Endothelial cell of umbilical vein (primary cell): Measurements from ENCODE around the gene ABCD1. TPM values are rescaled to one million over a fixed set of nuclear protein-coding genes. Genes with fewer than 3 reads are reported as not detected.

Experiments
- BruUV-seq: library from RNA; stranded (reverse); fragments of 400-500 nt; replicated peaks from 2 replicates; lab custom pipeline; 2021; lab: Mats Ljungman, UMichigan
- CTCF ChIA-PET: fragments of 300-600, 350-600 bp; sonication (Branson Sonifier 250); formaldehyde crosslinking; loops from one replicate; lab custom pipeline; 2021; ENCODE audit warnings: antibody characterized with exemption, inconsistent platforms; lab: Charles Lee
- POLR2A ChIA-PET: fragments of 300-600, 350-600 bp; sonication (Branson Sonifier 250); formaldehyde crosslinking; loops from one replicate; lab custom pipeline; 2021; ENCODE audit warnings: antibody characterized with exemption, inconsistent platforms; lab: Charles Lee
- DNase-seq: peaks from one replicate; pipeline ENCODE4 v3.0.0-alpha.2; 2011; ENCODE audit warnings: low read depth, low spot score
- FAIRE-seq: peaks from 2 replicates; lab custom pipeline; 2011; peaks lifted over from hg19 to GRCh38; lab: Jason Lieb, UNC
- H2AFZ ChIP-seq: 2 replicates; pipeline ENCODE4 v1.6.0; 2012; ENCODE audit warnings: low read depth, low read length, control low read depth, inconsistent platforms
- H3K27ac ChIP-seq: 2 replicates; pipeline ENCODE4 v1.5.1; 2011; ENCODE audit warnings: low read depth, mild to moderate bottlenecking, control low read depth, low read length, moderate library complexity; ENCODE audit not compliant: insufficient read depth
- H3K27me3 ChIP-seq, 2 experiments: 2 replicates each; pipeline versions ENCODE4 v1.6.0 to v1.6.1; 2011; ENCODE audit warnings: low read length in 2 of 2, mixed read lengths in 1 of 2; ENCODE audit not compliant: control insufficient read depth in 2 of 2, insufficient read depth in 2 of 2
- H3K36me3 ChIP-seq, 2 experiments: 2 replicates in 1 of 2; 3 replicates in 1 of 2; pipeline ENCODE4 v1.5.1; 2011; ENCODE audit warnings: low read length in 2 of 2, mild to moderate bottlenecking in 1 of 2, moderate library complexity in 1 of 2; ENCODE audit not compliant: control insufficient read depth in 2 of 2, insufficient read depth in 2 of 2; ENCODE audit errors: extremely low read depth in 1 of 2
- H3K4me1 ChIP-seq: 3 replicates; pipeline ENCODE4 v1.5.1; 2011; ENCODE audit warnings: mild to moderate bottlenecking, low read length; ENCODE audit not compliant: control insufficient read depth, insufficient read depth; ENCODE audit errors: extremely low read depth
- H3K4me2 ChIP-seq: 2 replicates; pipeline ENCODE4 v1.6.1; 2011; ENCODE audit warnings: low read length, control low read depth, mixed read lengths; ENCODE audit not compliant: insufficient read depth
- H3K4me3 ChIP-seq, 3 experiments: fragments of 200-600 bp in 1 of 3; sonication (generic), shearing (Covaris generic) in 1 of 3; replicated peaks in 1 of 3; 2 replicates each; pipeline ENCODE4 v1.5.1; 2011 to 2016; ENCODE audit warnings: control low read depth in 3 of 3, low read length in 3 of 3, mild to moderate bottlenecking in 2 of 3, inconsistent platforms in 1 of 3, low read depth in 1 of 3, moderate library complexity in 1 of 3; ENCODE audit not compliant: insufficient read depth in 1 of 3
- H3K79me2 ChIP-seq: 2 replicates; pipeline ENCODE4 v1.6.0; 2012; ENCODE audit warnings: low read length, inconsistent platforms; ENCODE audit not compliant: control insufficient read depth, insufficient read depth
- H3K9ac ChIP-seq: replicated peaks from 2 replicates; pipeline ENCODE3; 2011; ENCODE audit warnings: low read length, control low read depth; ENCODE audit not compliant: insufficient read depth; ENCODE audit errors: extremely low read depth
- H3K9me1 ChIP-seq: replicated peaks from 3 replicates; pipeline ENCODE4 v1.6.0; 2011; ENCODE audit warnings: mild to moderate bottlenecking, low read length; ENCODE audit not compliant: control insufficient read depth, insufficient read depth; ENCODE audit errors: extremely low read depth
- H3K9me3 ChIP-seq: replicated peaks from 2 replicates; pipeline ENCODE4 v1.5.1; 2012; ENCODE audit warnings: low read length, inconsistent platforms; ENCODE audit not compliant: control insufficient read depth, insufficient read depth
- H4K20me1 ChIP-seq: replicated peaks from 2 replicates; pipeline ENCODE3; 2011; ENCODE audit warnings: mild to moderate bottlenecking, low read length; ENCODE audit not compliant: control insufficient read depth, insufficient read depth; ENCODE audit errors: extremely low read depth
- EZH2 ChIP-seq: IDR thresholded peaks from 2 replicates; pipeline ENCODE4 v1.6.1; 2012; ENCODE audit warnings: borderline replicate concordance, low read depth, mild to moderate bottlenecking, moderate library complexity, low read length, inconsistent platforms; ENCODE audit not compliant: severe bottlenecking
- FOS ChIP-seq: IDR thresholded peaks from 2 replicates; pipeline ENCODE4 v1.6.1; 2011; ENCODE audit warnings: mild to moderate bottlenecking, low read length, moderate library complexity, borderline replicate concordance; ENCODE audit not compliant: insufficient read depth
- GATA2 ChIP-seq: IDR thresholded peaks from 2 replicates; pipeline ENCODE4 v1.7.0; 2011; ENCODE audit warnings: low read depth, mild to moderate bottlenecking, moderate library complexity, mixed read lengths, low read length; ENCODE audit not compliant: insufficient read length, insufficient read depth
- JUN ChIP-seq: IDR thresholded peaks from 2 replicates; pipeline ENCODE4 v1.6.1; 2011; ENCODE audit warnings: borderline replicate concordance, low read depth; ENCODE audit not compliant: insufficient read length, insufficient read depth
- MAX ChIP-seq: IDR thresholded peaks from 2 replicates; pipeline ENCODE4 v1.6.1; 2011; ENCODE audit not compliant: insufficient read depth, insufficient read length
- MYC ChIP-seq: IDR thresholded peaks from one replicate; pipeline ENCODE4 v1.6.1; 2011; ENCODE audit warnings: mild to moderate bottlenecking, low read depth, low read length
- POLR2A ChIP-seq: IDR thresholded peaks from 2 replicates; pipeline ENCODE4 v1.6.1; 2012; ENCODE audit warnings: low read depth, mild to moderate bottlenecking, control low read depth, low read length
- POLR2AphosphoS5 ChIP-seq: IDR thresholded peaks from 2 replicates; pipeline ENCODE4 v1.6.1; 2012; ENCODE audit warnings: low read depth, mild to moderate bottlenecking, control low read depth, low read length, moderate library complexity; ENCODE audit not compliant: insufficient read depth
- dilution Hi-C: fragments of 300-500 bp; cut with MboI; formaldehyde crosslinking; loops from one replicate; pipeline ENCODE4 v1.15.0; 2019; ENCODE audit warnings: low sequenced_read_pairs; ENCODE audit not compliant: extremely low pct_ligation_motif_present
- intact Hi-C: fragments of 100-400 bp; cut with micrococcal nuclease; formaldehyde crosslinking; loops from one replicate; pipeline ENCODE4 v1.10.0; 2022
- polyA plus RNA-seq, 4 experiments: library from polyadenylated mRNA; depleted of rRNA in 3 of 4; stranded (reverse) in 3 of 4; unstranded in 1 of 4; fragments of >200 nt; gene quantifications; 2 replicates each; pipeline versions ENCODE4 v1.2.1 to v1.2.3, GENCODE V29; 2011 to 2012; ENCODE audit warnings: missing spikeins in 1 of 4
- total RNA-seq: library from RNA; stranded (reverse); gene quantifications from 2 replicates; pipeline ENCODE4 v1.2.3, GENCODE V29; 2021
- TF ChIP-seq, protein P1 (sequence below), 2 donors: IDR thresholded peaks; 1 replicate in 1 of 2; 2 replicates in 1 of 2; pipeline ENCODE4 v1.5.1; 2011; ENCODE audit warnings: low read length in 2 of 2, mild to moderate bottlenecking in 2 of 2, moderate library complexity in 2 of 2, control low read depth in 1 of 2, inconsistent platforms in 1 of 2, low read depth in 1 of 2; ENCODE audit not compliant: insufficient read depth in 1 of 2; ENCODE audit errors: extremely low read depth in 1 of 2

ABCD1 gene
- total and polyA plus RNA-seq, 2 donors (not counting 3 experiments of a cell fraction or from before 2014, with no cell fraction given): 9.1 to 12.9 TPM

DNA sequence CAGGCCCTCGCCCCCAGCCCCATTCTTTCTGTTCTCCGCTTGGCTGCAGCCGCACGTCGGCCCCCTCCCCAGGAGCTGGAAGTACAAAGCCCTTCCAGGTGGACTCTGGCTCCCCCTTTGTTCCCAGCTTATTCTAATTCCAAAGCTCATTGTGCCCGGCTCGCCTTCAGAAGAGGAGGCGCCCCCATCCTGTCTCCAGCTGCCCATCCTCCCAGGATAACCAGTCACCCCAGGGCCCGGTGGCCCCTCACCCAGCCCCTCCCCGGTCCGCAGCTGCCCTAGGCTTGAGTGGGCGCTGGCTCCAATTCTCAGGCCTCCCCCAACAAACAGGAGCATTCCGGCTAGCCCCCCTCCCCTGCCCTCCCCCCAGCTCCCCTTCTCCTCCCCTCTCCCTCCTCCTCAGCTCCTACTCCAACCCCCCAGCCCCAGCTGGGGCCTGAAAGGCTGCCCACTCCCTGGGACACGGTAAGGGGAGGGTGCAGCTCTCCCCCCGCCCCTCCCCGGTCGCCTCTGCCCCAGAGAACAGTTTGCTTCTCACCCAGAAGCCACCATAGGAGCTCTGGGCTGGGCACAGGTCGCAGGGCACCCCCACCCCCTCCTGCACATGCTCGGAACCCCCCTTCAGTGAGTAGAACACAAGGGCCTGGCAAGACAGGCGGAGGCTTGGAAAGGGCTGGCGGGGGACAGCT, 40.0 kb upstream of the ABCD1 start:
- no peaks in the 10 kb centered on the region for H3K36me3 ChIP-seq
- FAIRE-seq (no peak), DNase-seq (no peak)
- H3K9me3 ChIP-seq: no peaks in the 10 kb centered on the region
- no peak overlapping the region for H2AFZ ChIP-seq
- H3K9ac ChIP-seq: no peak overlapping the region
- H3K79me2 ChIP-seq: no peaks in the 10 kb centered on the region
- POLR2A ChIA-PET: interaction anchor here (0.7 kb wide), 1 partner anchor 92 kb away, joined by 3 read pairs; no protein-coding TSS in a partner anchor
- H3K4me1 ChIP-seq: no peaks in the 10 kb centered on the region
- dilution Hi-C loops: no loop called here
- H3K4me3 ChIP-seq: no peak overlapping the region
- CTCF ChIA-PET: interaction anchor here (2.0 to 4.2 kb wide), 3 partner anchors 15 to 75 kb away, joined by 5 to 30 read pairs (median 18); no protein-coding TSS in a partner anchor
- H3K27ac ChIP-seq: no peak overlapping the region
- TF ChIP-seq MAX: no peak
- no peak for TF ChIP-seq MYC
- no peak for TF ChIP-seq GATA2
- TF ChIP-seq EZH2: no peak
- TF ChIP-seq POLR2AphosphoS5: no peak
- TF ChIP-seq, protein P1, sequence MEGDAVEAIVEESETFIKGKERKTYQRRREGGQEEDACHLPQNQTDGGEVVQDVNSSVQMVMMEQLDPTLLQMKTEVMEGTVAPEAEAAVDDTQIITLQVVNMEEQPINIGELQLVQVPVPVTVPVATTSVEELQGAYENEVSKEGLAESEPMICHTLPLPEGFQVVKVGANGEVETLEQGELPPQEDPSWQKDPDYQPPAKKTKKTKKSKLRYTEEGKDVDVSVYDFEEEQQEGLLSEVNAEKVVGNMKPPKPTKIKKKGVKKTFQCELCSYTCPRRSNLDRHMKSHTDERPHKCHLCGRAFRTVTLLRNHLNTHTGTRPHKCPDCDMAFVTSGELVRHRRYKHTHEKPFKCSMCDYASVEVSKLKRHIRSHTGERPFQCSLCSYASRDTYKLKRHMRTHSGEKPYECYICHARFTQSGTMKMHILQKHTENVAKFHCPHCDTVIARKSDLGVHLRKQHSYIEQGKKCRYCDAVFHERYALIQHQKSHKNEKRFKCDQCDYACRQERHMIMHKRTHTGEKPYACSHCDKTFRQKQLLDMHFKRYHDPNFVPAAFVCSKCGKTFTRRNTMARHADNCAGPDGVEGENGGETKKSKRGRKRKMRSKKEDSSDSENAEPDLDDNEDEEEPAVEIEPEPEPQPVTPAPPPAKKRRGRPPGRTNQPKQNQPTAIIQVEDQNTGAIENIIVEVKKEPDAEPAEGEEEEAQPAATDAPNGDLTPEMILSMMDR (IDR thresholded peaks at IDR 0.05; ENCODE audit: extremely low read depth in 1 of 2, insufficient read depth in 1 of 2, low read depth in 1 of 2, low read length in 2 of 2): no peak
- no peak for TF ChIP-seq JUN
- no peak for TF ChIP-seq FOS
- TF ChIP-seq POLR2A: no peak
- intact Hi-C loops: no loop called here
- no peak overlapping the region for H3K4me2 ChIP-seq
- BruUV-seq: no TSS peak
- H3K9me1 ChIP-seq: no peaks in the 10 kb centered on the region
- H4K20me1 ChIP-seq: no peaks in the 10 kb centered on the region
- H3K27me3 ChIP-seq: no peaks in the 10 kb centered on the region
